A549 treated with Hydrocortisone at 1 μM for 4 hours (cell line): ENCODE measurements around the gene PES1. TPM values are rescaled to one million over a fixed set of nuclear protein-coding genes. Genes with fewer than 3 reads are reported as not detected.

Experiments used
- total RNA-seq: library from RNA; stranded (reverse); fragments of 200-300 nt; extraction: Qiagen RNA extraction; gene quantifications from 5 replicates; pipeline ENCODE4 v1.2.3, GENCODE V29; 2022

The PES1 gene
- total RNA-seq: 100 to 126 TPM (median 108 TPM) in 5 replicates

GRCh38 chr22:30591588-30592359, at the start of gene PES1:
TSS of gene PES1 (minus strand) at chr22:30591910. CDS start at chr22:30591833, 77 bp downstream.

GRCh38 chr22:30635273-30636225, 43.8 kb upstream of the PES1 start, which contains the start of gene SLC35E4:
TSS of gene SLC35E4 (plus strand) at chr22:30635781. CDS start at chr22:30636451, 670 bp downstream.

DNA sequence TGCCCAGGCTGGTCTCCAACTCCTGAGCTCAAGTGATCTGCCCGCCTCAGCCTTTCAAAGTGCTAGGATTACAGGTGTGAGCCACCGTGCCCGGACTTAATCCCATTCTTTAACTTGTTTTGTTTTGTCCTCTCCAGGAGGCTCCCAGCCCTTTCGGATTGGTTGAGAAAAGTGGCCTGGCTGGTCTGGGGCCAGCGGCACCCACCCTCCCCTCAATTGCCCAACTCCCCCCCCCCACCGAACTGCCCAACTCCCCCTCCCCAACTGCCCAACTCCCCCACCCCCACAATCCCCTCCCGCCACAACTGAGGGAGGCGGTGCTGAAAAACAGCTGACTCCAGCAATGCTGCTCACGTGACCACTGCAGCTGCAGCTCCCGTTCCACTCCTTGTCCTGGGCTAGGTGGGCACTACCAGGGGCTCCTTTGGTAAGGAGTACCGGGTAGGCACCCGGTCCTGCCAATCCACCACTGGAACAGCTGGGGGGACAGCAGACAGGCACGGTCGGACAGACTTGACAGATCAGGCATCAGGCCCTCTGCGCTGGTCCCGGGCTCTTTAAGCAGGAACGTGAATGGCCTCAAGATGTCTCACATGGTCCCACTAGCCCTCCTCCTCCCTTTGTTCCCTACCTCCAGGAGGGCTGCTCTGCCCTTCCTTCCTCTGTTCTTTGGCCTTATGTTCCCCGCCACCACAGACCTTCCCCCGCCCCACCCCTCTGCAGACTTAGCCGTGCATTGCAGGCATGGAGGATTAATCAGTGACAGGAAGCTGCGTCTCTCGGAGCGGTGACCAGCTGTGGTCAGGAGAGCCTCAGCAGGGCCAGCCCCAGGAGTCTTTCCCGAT, 15.0 kb upstream of the PES1 start, which contains the start of gene TCN2:
Gene TCN2 (plus strand): TSS at position 720 of the 845 bp plus-strand sequence. CDS start 158 bp downstream, outside the sequence.

DNA sequence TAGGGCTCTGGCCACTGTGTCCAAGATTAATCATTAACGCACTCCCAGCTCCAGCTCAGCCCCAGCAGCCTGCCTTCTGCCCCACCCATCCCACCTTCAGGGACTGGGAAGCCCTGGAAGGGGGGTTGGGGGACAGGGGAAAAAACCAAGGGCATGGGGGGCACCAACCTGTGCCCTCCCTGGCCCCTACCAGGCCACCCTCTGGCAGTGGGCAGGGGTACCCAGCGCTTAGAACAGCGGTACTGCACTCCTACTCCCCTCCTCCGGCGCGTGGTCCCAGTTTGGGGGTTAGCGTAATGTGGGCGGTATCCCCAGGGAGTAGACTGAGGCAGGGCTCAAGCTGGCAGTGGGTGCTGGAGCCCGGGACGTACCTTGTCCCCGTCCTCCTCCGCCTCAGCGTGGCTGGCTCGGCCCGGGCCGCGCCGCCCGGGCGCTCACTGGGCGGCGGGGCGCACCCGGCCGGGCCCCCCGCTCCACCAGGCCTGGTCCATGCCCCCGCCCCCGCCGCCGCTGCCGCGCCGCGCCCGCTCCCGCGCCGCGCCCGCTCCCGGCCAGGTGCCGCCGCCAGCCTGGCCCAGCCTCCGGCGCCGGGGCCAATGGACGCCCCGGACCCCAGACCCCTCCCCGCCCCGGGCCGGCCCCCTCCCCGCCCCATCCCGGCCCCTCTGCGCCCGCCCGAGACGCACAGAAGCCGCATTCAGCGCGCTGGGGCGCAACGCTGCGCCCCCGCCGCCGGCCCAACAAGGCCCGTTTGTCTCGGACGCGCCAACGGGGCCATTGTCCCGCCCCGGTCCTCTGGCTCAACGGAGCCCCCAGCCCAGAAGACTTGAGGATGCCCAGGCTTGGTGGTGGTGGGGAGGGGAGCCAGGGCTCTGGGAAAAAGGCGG, 17.4 kb downstream of the PES1 start, which contains the start of gene GAL3ST1:
Gene GAL3ST1 (minus strand): TSS at position 571 of the 887 bp plus-strand sequence. CDS start 17,273 bp downstream, outside the sequence.

DNA sequence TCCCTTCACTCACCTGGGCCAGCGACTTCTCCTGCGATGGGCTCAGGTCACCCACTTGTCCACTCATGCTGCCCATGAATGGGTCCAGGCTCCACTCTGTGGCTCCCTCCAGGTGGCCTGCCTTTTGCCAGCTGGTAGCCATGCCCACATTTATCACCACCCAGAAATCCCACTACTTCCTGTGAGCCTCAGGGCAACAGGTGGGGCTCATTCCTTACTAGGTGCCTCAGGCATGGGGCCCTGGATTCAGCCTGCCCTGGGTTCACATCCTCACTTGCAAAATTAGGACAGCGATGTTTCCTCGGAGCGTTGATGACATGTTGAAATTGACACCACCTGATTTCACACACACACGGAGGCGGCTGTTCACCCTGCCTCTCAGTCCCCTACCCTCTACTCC, 45.1 kb downstream of the PES1 start, which contains the start of gene SEC14L6:
Gene SEC14L6 (minus strand): TSS at position 126 of the 400 bp plus-strand sequence. CDS start 59 bp downstream, at position 67.

Other genes starting within 250 kb of the PES1 start
- 45.7 to 67.7 TPM (median 60.8 TPM) in 5 replicates for gene SF3A1, start 235.0 kb downstream of the PES1 start, total RNA-seq
- 2.1 to 3.3 TPM (median 2.8 TPM) in 5 replicates for gene CCDC157, start 234.9 kb downstream of the PES1 start, total RNA-seq
- 19.7 to 22.8 TPM (median 22.0 TPM) in 5 replicates for gene RNF215, start 204.5 kb downstream of the PES1 start, total RNA-seq
- 68.1 to 117 TPM (median 87.0 TPM) in 5 replicates for gene SEC14L2, start 194.9 kb downstream of the PES1 start, total RNA-seq
- 65.8 to 72.6 TPM (median 68.0 TPM) in 5 replicates for gene MTFP1, start 166.1 kb downstream of the PES1 start, total RNA-seq
- gene SEC14L3, start 119.9 kb downstream of the PES1 start, total RNA-seq: 0.05 TPM in 1 of 5 replicates, not detected in the others
- 4.4 to 6.6 TPM (median 5.9 TPM) in 5 replicates for gene SEC14L4, start 86.2 kb downstream of the PES1 start, total RNA-seq
- not detected in 5 replicates for gene SEC14L6, start 45.2 kb downstream of the PES1 start, total RNA-seq
- gene GAL3ST1, start 17.2 kb downstream of the PES1 start, total RNA-seq: 7.8 to 11.6 TPM (median 10.9 TPM) in 5 replicates
- gene TCN2, start 15.3 kb upstream of the PES1 start, total RNA-seq: 4.2 to 7.4 TPM (median 5.8 TPM) in 5 replicates
- gene SLC35E4, start 43.9 kb upstream of the PES1 start, total RNA-seq: 6.3 to 7.2 TPM (median 6.4 TPM) in 5 replicates
- 3.9 to 5.9 TPM (median 5.5 TPM) in 5 replicates for gene DUSP18, start 76.0 kb upstream of the PES1 start, total RNA-seq
- 8.3 to 11.0 TPM (median 9.8 TPM) in 5 replicates for gene OSBP2, start 103.0 kb upstream of the PES1 start, total RNA-seq